22Rv1 (cell line): ENCODE results near the gene EPB41.

Source experiments
- ZFX ChIP-seq: fragments of 450-650 bp; IDR thresholded peaks from 2 replicates; pipeline ENCODE4 v1.6.1; 2017; ENCODE audit warnings: antibody characterized with exemption, borderline replicate concordance
- TF ChIP-seq, protein P1 (sequence below): fragments of 450-650 bp; IDR thresholded peaks from 2 replicates; pipeline ENCODE4 v1.5.1; 2017; ENCODE audit warnings: mild to moderate bottlenecking

DNA sequence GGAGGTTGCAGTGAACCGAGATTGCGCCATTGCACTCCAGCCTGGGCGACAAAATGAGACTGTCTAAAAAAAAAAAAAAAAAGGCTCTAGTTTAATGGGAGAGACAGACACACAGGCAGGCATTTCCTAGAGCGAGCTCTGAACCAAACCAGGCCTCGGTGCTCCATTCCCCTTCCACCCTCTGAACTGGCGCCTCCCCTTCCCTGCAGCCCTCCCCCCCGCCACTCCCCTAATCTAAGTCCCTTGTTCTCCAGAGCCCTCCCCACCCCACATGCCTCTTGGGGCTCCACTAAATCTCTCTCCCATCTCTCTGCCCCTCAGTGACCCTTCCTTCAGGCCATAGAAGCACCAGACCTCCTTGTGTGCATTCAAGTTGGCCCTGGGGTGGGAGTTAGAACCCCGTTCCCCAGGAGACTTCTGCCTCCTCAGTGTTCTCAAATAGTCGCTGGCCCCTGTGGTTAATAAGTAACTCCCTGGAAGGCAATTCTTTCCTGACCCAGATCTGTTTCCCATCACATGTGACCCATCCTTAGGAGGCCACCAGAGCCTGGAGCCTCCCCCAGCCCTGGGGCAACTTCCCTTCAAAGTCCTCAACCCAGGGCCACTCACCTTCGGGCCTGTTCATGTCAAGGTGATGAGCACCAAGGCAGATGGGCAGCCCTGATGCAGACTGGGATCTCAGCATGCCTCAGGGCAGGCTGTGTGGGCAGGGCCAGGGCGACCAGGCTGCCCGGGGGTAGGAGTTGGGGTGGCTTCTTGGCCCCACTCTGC is 42.6 kb upstream of the EPB41 start:
- TF ChIP-seq, protein P1, sequence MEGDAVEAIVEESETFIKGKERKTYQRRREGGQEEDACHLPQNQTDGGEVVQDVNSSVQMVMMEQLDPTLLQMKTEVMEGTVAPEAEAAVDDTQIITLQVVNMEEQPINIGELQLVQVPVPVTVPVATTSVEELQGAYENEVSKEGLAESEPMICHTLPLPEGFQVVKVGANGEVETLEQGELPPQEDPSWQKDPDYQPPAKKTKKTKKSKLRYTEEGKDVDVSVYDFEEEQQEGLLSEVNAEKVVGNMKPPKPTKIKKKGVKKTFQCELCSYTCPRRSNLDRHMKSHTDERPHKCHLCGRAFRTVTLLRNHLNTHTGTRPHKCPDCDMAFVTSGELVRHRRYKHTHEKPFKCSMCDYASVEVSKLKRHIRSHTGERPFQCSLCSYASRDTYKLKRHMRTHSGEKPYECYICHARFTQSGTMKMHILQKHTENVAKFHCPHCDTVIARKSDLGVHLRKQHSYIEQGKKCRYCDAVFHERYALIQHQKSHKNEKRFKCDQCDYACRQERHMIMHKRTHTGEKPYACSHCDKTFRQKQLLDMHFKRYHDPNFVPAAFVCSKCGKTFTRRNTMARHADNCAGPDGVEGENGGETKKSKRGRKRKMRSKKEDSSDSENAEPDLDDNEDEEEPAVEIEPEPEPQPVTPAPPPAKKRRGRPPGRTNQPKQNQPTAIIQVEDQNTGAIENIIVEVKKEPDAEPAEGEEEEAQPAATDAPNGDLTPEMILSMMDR = no peak
- TF ChIP-seq ZFX = no peak
